IMR-90 (cell line): Measurements from ENCODE around the gene IL23A. TPM values are rescaled to one million over a fixed set of nuclear protein-coding genes. Genes with fewer than 3 reads are reported as not detected.
"Not testable (repeated sequence)": the region's sequence is repeated elsewhere in the genome, so short reads cannot be mapped to it uniquely, and the experiment has no call there.

Experiments
- ATAC-seq: fragments of 200-7000 bp; cut with Tn5 transposase; 2 replicates; pipeline ENCODE4 v1.9.1; 2020; ENCODE audit warnings: low read depth, mild to moderate bottlenecking, moderate library complexity
- BruUV-seq: library from RNA; stranded (reverse); fragments of 400-500 nt; replicated peaks from 2 replicates; lab custom pipeline; 2021; lab: Mats Ljungman, UMichigan
- CTCF ChIA-PET: fragments of 300-600 bp; formaldehyde crosslinking; extraction: SDS; loops from one replicate; lab custom pipeline; 2021; ENCODE audit warnings: antibody characterized with exemption; lab: Yijun Ruan, JAX
- POLR2A ChIA-PET: fragments of 300-600 bp; sonication (Branson Sonifier 250); formaldehyde crosslinking; loops from one replicate; lab custom pipeline; 2022; ENCODE audit warnings: antibody characterized with exemption; ENCODE audit not compliant: unreplicated experiment; lab: Charles Lee
- DNase-seq: peaks from one replicate; pipeline ENCODE4 v3.0.0; 2013
- H2AFZ ChIP-seq: replicated peaks from 2 replicates; pipeline ENCODE3; 2013; ENCODE audit warnings: low read length, mild to moderate bottlenecking; ENCODE audit not compliant: poor library complexity
- H2AK5ac ChIP-seq: 2 replicates; pipeline ENCODE4 v1.6.1; 2013; ENCODE audit warnings: low read depth, low read length, inconsistent platforms
- H2AK9ac ChIP-seq: replicated peaks from 2 replicates; pipeline ENCODE3; 2013; ENCODE audit warnings: mild to moderate bottlenecking, low read depth, low read length, moderate library complexity; ENCODE audit not compliant: poor library complexity
- H2BK120ac ChIP-seq: 2 replicates; pipeline ENCODE4 v1.6.1; 2013; ENCODE audit warnings: low read depth, low read length, inconsistent platforms
- H2BK15ac ChIP-seq: 3 replicates; pipeline ENCODE4 v1.6.1; 2013; ENCODE audit warnings: low read depth, low read length, inconsistent platforms
- H2BK20ac ChIP-seq: 2 replicates; pipeline ENCODE4 v1.6.1; 2013; ENCODE audit warnings: low read depth, mild to moderate bottlenecking, inconsistent platforms, low read length, moderate library complexity
- H2BK5ac ChIP-seq: 2 replicates; pipeline ENCODE4 v1.6.1; 2013; ENCODE audit warnings: mild to moderate bottlenecking, low read depth, low read length, inconsistent platforms; ENCODE audit not compliant: poor library complexity, severe bottlenecking
- H3K14ac ChIP-seq: replicated peaks from 2 replicates; pipeline ENCODE4 v1.6.1; 2013; ENCODE audit warnings: low read depth, low read length, inconsistent platforms
- H3K18ac ChIP-seq: 2 replicates; pipeline ENCODE4 v1.6.1; 2013; ENCODE audit warnings: low read depth, low read length, control low read depth
- H3K23ac ChIP-seq: 2 replicates; pipeline ENCODE4 v1.6.1; 2013; ENCODE audit warnings: low read depth, low read length, inconsistent platforms
- H3K27ac ChIP-seq: 2 replicates; pipeline ENCODE4 v1.5.1; 2013; ENCODE audit warnings: mild to moderate bottlenecking, control low read depth, low read length; ENCODE audit not compliant: insufficient read depth
- H3K27me3 ChIP-seq: 2 replicates; pipeline ENCODE4 v1.6.1; 2013; ENCODE audit warnings: low read length; ENCODE audit not compliant: control insufficient read depth, insufficient read depth
- H3K36me3 ChIP-seq: 2 replicates; pipeline ENCODE4 v1.6.1; 2013; ENCODE audit warnings: low read length, mixed read lengths; ENCODE audit not compliant: control insufficient read depth, insufficient read depth
- H3K4ac ChIP-seq: 2 replicates; pipeline ENCODE4 v1.6.1; 2013; ENCODE audit warnings: low read depth, low read length, inconsistent platforms
- H3K4me1 ChIP-seq: 2 replicates; pipeline ENCODE4 v1.6.1; 2013; ENCODE audit warnings: low read length, mixed read lengths; ENCODE audit not compliant: control insufficient read depth, insufficient read depth
- H3K4me2 ChIP-seq: 2 replicates; pipeline ENCODE4 v1.6.1; 2013; ENCODE audit warnings: low read depth, mild to moderate bottlenecking, control low read depth, low read length, moderate library complexity
- H3K4me3 ChIP-seq: 2 replicates; pipeline ENCODE4 v1.5.1; 2013; ENCODE audit warnings: low read depth, mild to moderate bottlenecking, control low read depth, low read length, moderate library complexity; ENCODE audit not compliant: insufficient read depth
- H3K56ac ChIP-seq: 2 replicates; pipeline ENCODE4 v1.6.1; 2013; ENCODE audit warnings: low read length, inconsistent platforms; ENCODE audit not compliant: insufficient read depth; ENCODE audit errors: extremely low read depth
- H3K79me1 ChIP-seq, 2 experiments: 2 replicates each; pipeline ENCODE4 v1.6.1; 2013; ENCODE audit warnings: low read length in 2 of 2, inconsistent platforms in 1 of 2, low read depth in 1 of 2
- H3K9ac ChIP-seq: 2 replicates; pipeline ENCODE4 v1.6.1; 2013; ENCODE audit warnings: low read depth, low read length, control low read depth
- H3K9me1 ChIP-seq: 2 replicates; pipeline ENCODE4 v1.6.1; 2013; ENCODE audit warnings: low read length, inconsistent platforms; ENCODE audit not compliant: insufficient read depth
- H3K9me3 ChIP-seq: 2 replicates; pipeline ENCODE4 v1.6.1; 2013; ENCODE audit warnings: low read length; ENCODE audit not compliant: control insufficient read depth, insufficient read depth
- H4K20me1 ChIP-seq: 2 replicates; pipeline ENCODE4 v1.6.1; 2013; ENCODE audit warnings: low read length, inconsistent platforms; ENCODE audit not compliant: insufficient read depth
- H4K5ac ChIP-seq: 2 replicates; pipeline ENCODE4 v1.6.1; 2013; ENCODE audit warnings: mild to moderate bottlenecking, low read depth, low read length, control low read depth
- H4K8ac ChIP-seq, 2 experiments: 2 replicates each; pipeline ENCODE4 v1.6.1; 2013; ENCODE audit warnings: low read depth in 2 of 2, low read length in 2 of 2, control low read depth in 1 of 2, inconsistent platforms in 1 of 2
- H4K91ac ChIP-seq: 2 replicates; pipeline ENCODE4 v1.6.1; 2013; ENCODE audit warnings: low read depth, low read length, inconsistent platforms; ENCODE audit not compliant: insufficient read depth
- FOS ChIP-seq: fragments of 150-350 bp; IDR thresholded peaks from 2 replicates; pipeline ENCODE4 v1.6.1; 2016; ENCODE audit warnings: low read depth, low read length
- WGBS, 2 experiments: methylation state at CpG; one replicate each; pipeline versions ENCODE4 v1.1.5 to v1.1.7; 2013; ENCODE audit warnings: missing lambda C conversion rate in 2 of 2; ENCODE audit not compliant: insufficient read length in 1 of 2; ENCODE audit errors: extremely low coverage in 2 of 2; 5-methylcytosine and 5-hydroxymethylcytosine counted together
- dilution Hi-C: fragments of 300-500 bp; cut with HindIII; formaldehyde crosslinking; loops from one replicate; pipeline ENCODE4 v1.14.3; 2018; ENCODE audit warnings: low sequenced_read_pairs; ENCODE audit not compliant: unreplicated experiment
- in situ Hi-C: fragments of 300-500 bp; cut with MboI; formaldehyde crosslinking; loops from 3 replicates; pipeline ENCODE4 v1.14.3; 2019; ENCODE audit warnings: low sequenced_read_pairs, inconsistent platforms, mixed read lengths
- intact Hi-C: fragments of 100-400 bp; cut with micrococcal nuclease; formaldehyde crosslinking; loops from 2 replicates; pipeline ENCODE4 v1.10.0; 2022
- polyA plus RNA-seq, 3 experiments: library from polyadenylated mRNA; depleted of rRNA; stranded (reverse); fragments of >200 nt; gene quantifications; 2 replicates each; pipeline ENCODE4 v1.2.3, GENCODE V29; 2012; ENCODE audit warnings: low replicate concordance in 1 of 3
- total RNA-seq: library from RNA; depleted of rRNA; stranded (reverse); fragments of >200 nt; gene quantifications from 2 replicates; pipeline ENCODE4 v1.2.3, GENCODE V29; 2012

Gene IL23A
- total and polyA plus RNA-seq, 2 of the 4 experiments (the other 2 are of a cell fraction) = 0.55 TPM; not detected in 1

GRCh38 chr12:56346675-56347074, 8.0 kb downstream of the IL23A start:
- 80% methylated on average over 2 of the region's 7 CpGs; no CpG with 5 or more reads in 1 of the 2 experiments for WGBS, 2 experiments

GRCh38 chr12:56347255-56347654, 8.6 kb downstream of the IL23A start:
- intact Hi-C loops, H4K91ac ChIP-seq, CTCF ChIA-PET: not testable (repeated sequence)

More at GRCh38 chr12:56346675-56347074, 8.0 kb downstream of the IL23A start:
- no peak overlapping the region for H2BK5ac ChIP-seq
- H2BK15ac ChIP-seq = no peak overlapping the region
- H3K4me2 ChIP-seq = no peak overlapping the region
- H3K23ac ChIP-seq = no peak overlapping the region
- DNase-seq = no peak
- ChIA-PET CTCF (no interaction called here), POLR2A (no interaction called here)
- dilution Hi-C loops = no loop called here
- no peak overlapping the region for H4K5ac ChIP-seq
- no peak overlapping the region for H3K9ac ChIP-seq
- H2BK20ac ChIP-seq = no peak overlapping the region
- H4K91ac ChIP-seq = no peak overlapping the region
- H3K27ac ChIP-seq = no peak overlapping the region
- H2AFZ ChIP-seq = no peak overlapping the region
- no peaks in the 10 kb centered on the region for H3K4me1 ChIP-seq
- H4K20me1 ChIP-seq = no peaks in the 10 kb centered on the region; the same call in 1 of the 2 replicates
- H3K9me1 ChIP-seq = peaks cover 5% of the 10 kb centered on the region; the same call in 1 of the 2 replicates
- H4K8ac ChIP-seq = no peak overlapping the region
- H3K36me3 ChIP-seq = peaks cover 76% of the 10 kb centered on the region
- H3K56ac ChIP-seq = no peak overlapping the region
- H2AK5ac ChIP-seq = no peak overlapping the region
- H3K4me3 ChIP-seq = no peak overlapping the region
- no peak overlapping the region for H2AK9ac ChIP-seq
- peak; percentile 29; the same call in 1 of the 2 replicates for ATAC-seq
- H2BK120ac ChIP-seq = no peak overlapping the region
- no peak overlapping the region for H3K14ac ChIP-seq
- H3K79me1 ChIP-seq = peaks cover 0 to 9% of the 10 kb centered on the region in 2 experiments; a peak in 2 of 4 replicates
- intact Hi-C loops = no loop called here
- no peak for TF ChIP-seq FOS
- no peaks in the 10 kb centered on the region for H3K9me3 ChIP-seq
- no TSS peak for BruUV-seq
- no peak overlapping the region for H3K18ac ChIP-seq
- no peaks in the 10 kb centered on the region for H3K27me3 ChIP-seq
- in situ Hi-C loops = no loop called here
- no peak overlapping the region for H3K4ac ChIP-seq

More at GRCh38 chr12:56347255-56347654, 8.6 kb downstream of the IL23A start:
- H3K4me1 ChIP-seq, H3K4me2 ChIP-seq, in situ Hi-C loops, H2BK120ac ChIP-seq, H3K27me3 ChIP-seq, dilution Hi-C loops, H2BK15ac ChIP-seq, H2BK5ac ChIP-seq, POLR2A ChIA-PET, H3K79me1 ChIP-seq, DNase-seq, BruUV-seq, H2AK5ac ChIP-seq, H3K4ac ChIP-seq, H4K20me1 ChIP-seq, H2AFZ ChIP-seq, H4K5ac ChIP-seq, H4K8ac ChIP-seq, H2BK20ac ChIP-seq, H3K9ac ChIP-seq, H3K4me3 ChIP-seq, ATAC-seq, H3K14ac ChIP-seq, H3K23ac ChIP-seq, H3K9me1 ChIP-seq, H3K18ac ChIP-seq, H3K56ac ChIP-seq, H3K9me3 ChIP-seq, H3K27ac ChIP-seq, H2AK9ac ChIP-seq: not testable (repeated sequence)
- H3K36me3 ChIP-seq = peaks cover 75% of the 10 kb centered on the region
- WGBS, 2 experiments = 96% methylated on average over 4 of the region's 9 CpGs; no CpG with 5 or more reads in 1 of the 2 experiments
